DOHH2 (cell line): Measurements from ENCODE around the gene TBX21.

Experiments
- H3F3A ChIP-seq: fragments of 200-600 bp; sonication (generic), shearing (Covaris generic); 2 replicates; pipeline ENCODE4 v1.6.0; 2016; ENCODE audit warnings: antibody characterized with exemption, mild to moderate bottlenecking; ENCODE audit not compliant: control insufficient read depth, insufficient read depth
- H3K27ac ChIP-seq: fragments of 200-600 bp; sonication (generic); 2 replicates; pipeline ENCODE4 v1.5.1; 2014; ENCODE audit warnings: low read depth, mild to moderate bottlenecking, low read length, moderate library complexity
- H3K27me3 ChIP-seq: fragments of 200-600 bp; sonication (generic); 2 replicates; pipeline ENCODE4 v1.6.1; 2014; ENCODE audit warnings: mild to moderate bottlenecking, low read length, mixed read lengths; ENCODE audit not compliant: control insufficient read depth
- H3K36me3 ChIP-seq: fragments of 200-600 bp; sonication (generic); 2 replicates; pipeline ENCODE4 v1.6.1; 2014; ENCODE audit warnings: mild to moderate bottlenecking, low read length, moderate library complexity, mixed read lengths; ENCODE audit not compliant: control insufficient read depth
- H3K4me1 ChIP-seq: fragments of 200-600 bp; sonication (generic); 2 replicates; pipeline ENCODE4 v1.6.1; 2014; ENCODE audit warnings: mild to moderate bottlenecking, low read length, mixed read lengths; ENCODE audit not compliant: control insufficient read depth
- H3K4me2 ChIP-seq: fragments of 200-600 bp; sonication (generic); 2 replicates; pipeline ENCODE4 v1.6.0; 2014; ENCODE audit warnings: mild to moderate bottlenecking, low read length, moderate library complexity
- H3K4me3 ChIP-seq: fragments of 200-600 bp; sonication (generic); 2 replicates; pipeline ENCODE4 v1.5.1; 2014; ENCODE audit warnings: mild to moderate bottlenecking, low read length, mixed read lengths
- H3K79me2 ChIP-seq: fragments of 200-600 bp; sonication (generic); 2 replicates; pipeline ENCODE4 v1.6.1; 2014; ENCODE audit warnings: mild to moderate bottlenecking, low read length, mixed read lengths; ENCODE audit not compliant: control insufficient read depth
- H3K9me2 ChIP-seq: fragments of 200-600 bp; sonication (generic); replicated peaks from 2 replicates; pipeline ENCODE4 v1.6.1; 2014; ENCODE audit warnings: mild to moderate bottlenecking, low read length, mixed read lengths; ENCODE audit not compliant: control insufficient read depth
- H3K9me3 ChIP-seq: fragments of 200-600 bp; sonication (generic); 2 replicates; pipeline ENCODE4 v1.6.1; 2014; ENCODE audit warnings: antibody characterized with exemption, low read length, mixed read lengths; ENCODE audit not compliant: control insufficient read depth, insufficient read depth
- H4K20me1 ChIP-seq: fragments of 200-600 bp; sonication (generic); 2 replicates; pipeline ENCODE4 v1.6.0; 2014; ENCODE audit warnings: low read depth, mild to moderate bottlenecking, antibody characterized with exemption, low read length, moderate library complexity; ENCODE audit not compliant: control insufficient read depth, insufficient read depth
- CTCF ChIP-seq: fragments of 200-600 bp; sonication (generic); IDR thresholded peaks from one replicate; pipeline ENCODE4 v1.5.1; 2014; ENCODE audit warnings: antibody characterized with exemption, mild to moderate bottlenecking, low read depth, low read length; ENCODE audit not compliant: poor library complexity, severe bottlenecking
- EZH2phosphoT487 ChIP-seq: fragments of 200-600 bp; sonication (generic); IDR thresholded peaks from 2 replicates; pipeline ENCODE4 v1.6.1; 2017; ENCODE audit warnings: borderline replicate concordance, mild to moderate bottlenecking, antibody characterized with exemption, low read length, moderate library complexity, mixed read lengths

Gene TBX21

DNA sequence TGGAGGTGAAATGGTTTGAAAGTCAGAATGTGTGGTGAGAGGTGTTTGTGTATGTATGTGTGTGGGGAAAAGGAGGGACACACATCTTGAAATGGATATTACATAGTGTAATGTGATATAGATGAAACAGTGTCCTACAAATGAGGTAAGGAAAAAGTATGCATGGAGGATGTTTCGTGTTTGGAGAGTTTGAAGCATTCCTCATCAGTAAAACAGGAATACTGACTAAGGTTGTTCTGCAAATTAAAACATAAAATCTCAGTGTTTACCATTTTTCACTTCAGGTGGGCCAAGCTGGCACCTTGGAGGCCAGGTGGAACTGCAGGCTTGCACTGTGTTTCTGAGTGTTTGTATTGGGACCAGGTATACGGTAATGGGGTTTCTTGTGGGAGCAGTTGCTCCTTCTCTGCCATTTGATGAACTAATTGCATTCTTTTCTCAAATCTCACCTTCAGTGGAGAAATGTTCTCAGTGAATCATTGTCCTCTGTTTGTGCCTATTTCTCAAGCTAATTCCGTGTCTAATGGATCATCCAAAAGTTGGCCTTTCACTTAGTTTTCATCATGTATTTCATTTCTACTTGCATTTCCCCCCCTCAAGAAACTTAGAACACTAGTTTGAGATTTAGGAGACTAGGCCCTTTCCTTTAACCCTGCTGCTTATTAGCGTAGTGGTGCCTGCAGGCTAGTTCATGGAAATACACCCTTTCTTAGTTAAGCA lies 47.3 kb upstream of the TBX21 start:
- H3K9me3 ChIP-seq: no peaks in the 10 kb centered on the region
- H3K4me3 ChIP-seq: no peak overlapping the region
- H3K27ac ChIP-seq: no peak overlapping the region
- no peaks in the 10 kb centered on the region for H4K20me1 ChIP-seq
- no peaks in the 10 kb centered on the region for H3K27me3 ChIP-seq
- H3K4me1 ChIP-seq: no peaks in the 10 kb centered on the region
- H3K4me2 ChIP-seq: no peak overlapping the region
- H3K36me3 ChIP-seq: peaks cover 53% of the 10 kb centered on the region
- no peaks in the 10 kb centered on the region for H3K9me2 ChIP-seq
- H3K79me2 ChIP-seq: no peaks in the 10 kb centered on the region
- no peak for TF ChIP-seq CTCF
- TF ChIP-seq EZH2phosphoT487: no peak
- peaks cover 56% of the 10 kb centered on the region for H3F3A ChIP-seq

DNA sequence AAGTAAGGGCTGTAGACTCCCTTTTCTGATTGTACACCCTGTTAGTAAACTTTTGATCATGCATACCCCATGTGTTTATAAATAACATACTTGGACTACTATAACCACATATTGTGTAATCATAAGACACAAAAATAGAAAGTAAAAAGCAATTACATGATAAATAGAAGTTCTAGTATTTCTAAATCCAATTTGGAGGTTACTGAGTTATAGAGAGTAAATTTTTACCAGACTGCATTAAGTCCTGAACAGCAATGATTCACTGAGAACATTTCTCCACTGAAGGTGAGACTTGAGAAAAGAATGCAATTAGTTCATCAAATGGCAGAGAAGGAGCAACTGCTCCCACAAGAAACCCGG lies 46.8 kb upstream of the TBX21 start:
- Histone ChIP-seq H3K9me2 (no peaks in the 10 kb centered on the region), H3K4me2 (no peak overlapping the region), H3K4me3 (no peak overlapping the region), H3F3A (peaks cover 54% of the 10 kb centered on the region), H3K27ac (no peak overlapping the region), H3K79me2 (no peaks in the 10 kb centered on the region), H3K4me1 (no peaks in the 10 kb centered on the region), H3K27me3 (no peaks in the 10 kb centered on the region), H3K9me3 (no peaks in the 10 kb centered on the region), H3K36me3 (peaks cover 49% of the 10 kb centered on the region), H4K20me1 (no peaks in the 10 kb centered on the region)
- TF ChIP-seq EZH2phosphoT487: no peak
- TF ChIP-seq CTCF: no peak

DNA sequence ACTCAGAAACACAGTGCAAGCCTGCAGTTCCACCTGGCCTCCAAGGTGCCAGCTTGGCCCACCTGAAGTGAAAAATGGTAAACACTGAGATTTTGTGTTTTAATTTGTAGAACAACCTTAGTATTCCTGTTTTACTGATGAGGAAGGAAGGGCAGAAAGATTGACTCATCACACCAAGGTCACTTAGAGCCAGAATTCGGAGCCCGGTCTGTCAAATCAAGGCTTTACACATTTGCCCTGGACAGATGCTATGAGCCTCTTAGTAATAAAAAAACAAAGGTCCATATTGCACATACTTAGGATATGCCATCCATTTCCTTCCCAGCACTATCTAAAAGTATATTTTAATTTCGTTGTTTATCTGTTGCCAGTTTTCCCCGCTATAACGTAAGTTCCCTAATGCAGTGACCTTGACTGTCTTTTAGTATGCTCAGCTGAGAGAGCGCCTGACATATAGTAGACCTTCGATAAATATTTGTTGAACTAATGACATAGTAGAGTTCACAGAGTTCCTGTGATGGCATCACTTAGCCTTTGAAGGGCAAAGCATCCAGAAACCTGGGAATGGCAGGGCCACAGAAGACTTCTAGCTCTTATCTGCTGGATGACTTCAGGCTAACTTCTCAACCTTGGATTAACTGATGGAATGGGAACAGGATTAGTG lies 46.2 kb upstream of the TBX21 start:
- Histone ChIP-seq H3K4me2 (no peak overlapping the region), H3K27ac (no peak overlapping the region), H3K4me1 (no peaks in the 10 kb centered on the region), H3K9me3 (no peaks in the 10 kb centered on the region), H4K20me1 (no peaks in the 10 kb centered on the region), H3K79me2 (no peaks in the 10 kb centered on the region), H3K27me3 (no peaks in the 10 kb centered on the region), H3K4me3 (no peak overlapping the region), H3K36me3 (peaks cover 44% of the 10 kb centered on the region), H3K9me2 (no peaks in the 10 kb centered on the region), H3F3A (peaks cover 53% of the 10 kb centered on the region)
- no peak for TF ChIP-seq EZH2phosphoT487
- TF ChIP-seq CTCF: no peak
